H1 (cell line): ENCODE results near the gene BBIP1. TPM values are rescaled to one million over a fixed set of nuclear protein-coding genes. Genes with fewer than 3 reads are reported as not detected.

Experiments used
- CTCF ChIA-PET: fragments of 300-600 bp; sonication (Branson Sonifier 250); formaldehyde crosslinking; loops from one replicate; lab custom pipeline; 2021; ENCODE audit not compliant: partially characterized antibody; lab: Charles Lee
- POLR2A ChIA-PET: fragments of 300-600 bp; sonication (Branson Sonifier 250); formaldehyde crosslinking; loops from one replicate; lab custom pipeline; 2021; ENCODE audit warnings: inconsistent platforms; ENCODE audit not compliant: partially characterized antibody; lab: Charles Lee
- DNase-seq, 2 experiments: peaks; one replicate each; pipeline versions ENCODE4 v3.0.0 to v3.0.0-alpha.2; 2010 to 2022; ENCODE audit warnings: low spot score in 2 of 2, low read depth in 1 of 2, mixed read lengths in 1 of 2
- FAIRE-seq: peaks from 2 replicates; lab custom pipeline; 2011; peaks lifted over from hg19 to GRCh38; lab: Jason Lieb, UNC
- H2AFZ ChIP-seq: 2 replicates; pipeline ENCODE4 v1.8.1; 2012; ENCODE audit warnings: low read length, inconsistent platforms
- H2AK5ac ChIP-seq: 2 replicates; pipeline ENCODE4 v1.6.1; 2013; ENCODE audit warnings: low read depth, low read length
- H2BK120ac ChIP-seq: replicated peaks from 2 replicates; pipeline ENCODE3; 2013; ENCODE audit warnings: low read depth, low read length, inconsistent platforms
- H2BK12ac ChIP-seq: 2 replicates; pipeline ENCODE4 v1.6.1; 2013; ENCODE audit warnings: low read depth, low read length
- H2BK15ac ChIP-seq: 2 replicates; pipeline ENCODE4 v1.6.1; 2013; ENCODE audit warnings: low read length
- H2BK20ac ChIP-seq: 2 replicates; pipeline ENCODE4 v1.6.1; 2013; ENCODE audit warnings: low read length
- H2BK5ac ChIP-seq: 2 replicates; pipeline ENCODE4 v1.6.1; 2013; ENCODE audit warnings: low read depth, low read length
- H3K14ac ChIP-seq: 2 replicates; pipeline ENCODE4 v1.6.1; 2013; ENCODE audit warnings: inconsistent platforms; ENCODE audit not compliant: insufficient read length
- H3K18ac ChIP-seq: 2 replicates; pipeline ENCODE4 v1.6.1; 2013; ENCODE audit warnings: low read length; ENCODE audit errors: extremely low read depth
- H3K23ac ChIP-seq: 2 replicates; pipeline ENCODE4 v1.6.1; 2013; ENCODE audit warnings: inconsistent platforms; ENCODE audit not compliant: insufficient read length
- H3K23me2 ChIP-seq: 2 replicates; pipeline ENCODE4 v1.6.1; 2013; ENCODE audit warnings: low read depth, low read length
- H3K27ac ChIP-seq: 2 replicates; pipeline ENCODE4 v1.6.1; 2011; ENCODE audit warnings: low read depth, low read length, inconsistent platforms
- H3K27me3 ChIP-seq, 4 experiments: replicated peaks in 1 of 4; 1 replicate in 1 of 4; 2 replicates in 3 of 4; pipeline versions ENCODE4 v1.6.1 to v1.8.1; 2011 to 2013; ENCODE audit warnings: low read length in 3 of 4, mild to moderate bottlenecking in 3 of 4, inconsistent platforms in 2 of 4, mixed read lengths in 2 of 4, moderate library complexity in 1 of 4; ENCODE audit not compliant: control insufficient read depth in 3 of 4, insufficient read depth in 3 of 4; ENCODE audit errors: extremely low read depth in 1 of 4
- H3K36me3 ChIP-seq, 4 experiments: 2 replicates each; pipeline versions ENCODE4 v1.6.1 to v1.8.1; 2011 to 2013; ENCODE audit warnings: mild to moderate bottlenecking in 4 of 4, low read length in 3 of 4, moderate library complexity in 2 of 4, control low read depth in 1 of 4, inconsistent platforms in 1 of 4; ENCODE audit not compliant: insufficient read depth in 4 of 4, control insufficient read depth in 2 of 4
- H3K4ac ChIP-seq: replicated peaks from 2 replicates; pipeline ENCODE3; 2013; ENCODE audit warnings: low read length, low read depth, mixed read lengths, inconsistent platforms; ENCODE audit not compliant: insufficient read length
- H3K4me1 ChIP-seq, 4 experiments: replicated peaks in 1 of 4; 1 replicate in 1 of 4; 2 replicates in 3 of 4; pipeline versions ENCODE4 v1.6.1 to v1.8.1; 2011 to 2013; ENCODE audit warnings: low read length in 3 of 4, inconsistent platforms in 2 of 4, mixed read lengths in 1 of 4; ENCODE audit not compliant: insufficient read depth in 4 of 4, control insufficient read depth in 3 of 4
- H3K4me2 ChIP-seq, 2 experiments: 2 replicates each; pipeline versions ENCODE4 v1.6.1 to v1.8.1; 2011 to 2013; ENCODE audit warnings: low read depth in 2 of 2, low read length in 2 of 2, control low read depth in 1 of 2, inconsistent platforms in 1 of 2, mild to moderate bottlenecking in 1 of 2; ENCODE audit not compliant: insufficient read depth in 1 of 2
- H3K4me3 ChIP-seq, 4 experiments: fragments of 200-600, 300-600 bp in 1 of 4; sonication (generic), shearing (Covaris generic), sonication (Bioruptor Twin) in 1 of 4; 2 replicates each; pipeline versions ENCODE4 v1.5.1 to v1.8.1; 2011 to 2016; ENCODE audit warnings: low read length in 4 of 4, low read depth in 3 of 4, control low read depth in 2 of 4, inconsistent platforms in 2 of 4, mild to moderate bottlenecking in 2 of 4, mixed read lengths in 1 of 4, moderate library complexity in 1 of 4; ENCODE audit not compliant: insufficient read depth in 2 of 4; ENCODE audit errors: extremely low read depth in 1 of 4
- H3K56ac ChIP-seq: replicated peaks from 2 replicates; pipeline ENCODE3; 2013; ENCODE audit warnings: low read depth, mild to moderate bottlenecking, mixed read lengths, low read length, inconsistent platforms; ENCODE audit not compliant: insufficient read length
- H3K79me1 ChIP-seq: 2 replicates; pipeline ENCODE4 v1.6.1; 2013; ENCODE audit warnings: low read depth, low read length, control low read depth
- H3K79me2 ChIP-seq, 2 experiments: 2 replicates each; pipeline versions ENCODE4 v1.6.1 to v1.8.1; 2012 to 2013; ENCODE audit warnings: low read length in 2 of 2, mild to moderate bottlenecking in 2 of 2, inconsistent platforms in 1 of 2; ENCODE audit not compliant: insufficient read depth in 2 of 2, control insufficient read depth in 1 of 2
- H3K9ac ChIP-seq, 4 experiments: replicated peaks in 1 of 4; 1 replicate in 1 of 4; 2 replicates in 3 of 4; pipeline versions ENCODE4 v1.6.1 to v1.8.1; 2011 to 2013; ENCODE audit warnings: low read depth in 3 of 4, low read length in 3 of 4, control low read depth in 2 of 4, mild to moderate bottlenecking in 2 of 4, moderate library complexity in 2 of 4, inconsistent platforms in 1 of 4; ENCODE audit errors: extremely low read depth in 1 of 4
- H3K9me3 ChIP-seq, 2 experiments: 2 replicates each; pipeline versions ENCODE4 v1.6.1 to v1.8.1; 2012 to 2013; ENCODE audit warnings: mild to moderate bottlenecking in 2 of 2, moderate library complexity in 2 of 2, control low read depth in 1 of 2, inconsistent platforms in 1 of 2, low read depth in 1 of 2, low read length in 1 of 2, mixed read lengths in 1 of 2; ENCODE audit not compliant: insufficient read depth in 2 of 2
- H4K20me1 ChIP-seq, 2 experiments: replicated peaks in 1 of 2; 2 replicates each; pipeline versions ENCODE3 to v1.8.1; 2011 to 2013; ENCODE audit warnings: inconsistent platforms in 2 of 2, low read length in 2 of 2, mild to moderate bottlenecking in 1 of 2; ENCODE audit not compliant: insufficient read depth in 2 of 2, control insufficient read depth in 1 of 2
- H4K5ac ChIP-seq: 2 replicates; pipeline ENCODE4 v1.6.1; 2013; ENCODE audit warnings: low read length, low read depth, mixed read lengths, inconsistent platforms; ENCODE audit not compliant: insufficient read length
- H4K8ac ChIP-seq: 2 replicates; pipeline ENCODE4 v1.8.0; 2013; ENCODE audit warnings: mild to moderate bottlenecking, moderate library complexity, low read length, inconsistent platforms; ENCODE audit not compliant: insufficient read depth; ENCODE audit errors: extremely low read depth
- H4K91ac ChIP-seq: replicated peaks from 2 replicates; pipeline ENCODE3; 2013; ENCODE audit warnings: low read length, mixed read lengths, inconsistent platforms; ENCODE audit not compliant: insufficient read length
- CHD1 ChIP-seq: IDR thresholded peaks from 2 replicates; pipeline ENCODE4 v1.6.1; 2012; ENCODE audit warnings: low read depth, low read length, improper control_type of control experiment
- RXRA ChIP-seq: IDR thresholded peaks from 2 replicates; pipeline ENCODE4 v1.6.1; 2011; ENCODE audit warnings: low read depth, mild to moderate bottlenecking, low read length, moderate library complexity; ENCODE audit not compliant: insufficient read depth
- YY1 ChIP-seq: IDR thresholded peaks from 2 replicates; pipeline ENCODE4 v1.6.1; 2011; ENCODE audit warnings: low read depth, mild to moderate bottlenecking, low read length
- polyA plus RNA-seq, 7 experiments: library from polyadenylated mRNA; depleted of rRNA in 3 of 7; stranded (reverse) in 5 of 7; unstranded in 2 of 7; fragments of >200 nt in 5 of 7; fragments of 200-250 nt in 2 of 7; gene quantifications; 1 replicate in 5 of 7; 2 replicates in 1 of 7; 4 replicates in 1 of 7; pipeline versions ENCODE4 v1.2.1 to v1.2.3, GENCODE V29; 2011 to 2013; ENCODE audit warnings: missing spikeins in 2 of 7, mixed read lengths in 2 of 7
- total RNA-seq: library from RNA; stranded (reverse); fragmentation: NEBNext Ultra II Directional; extraction: Animal tissue kit (Norgen Biotek cat#: 25700); gene quantifications from 2 replicates; pipeline ENCODE4 v1.2.1, GENCODE V29; 2021

BBIP1 gene
- total and polyA plus RNA-seq, 2 of the 8 experiments (the other 6 are each of a cell fraction or from before 2014, with no cell fraction given): 8.8 to 19.6 TPM

- Histone ChIP-seq H4K5ac (no peak overlapping the region), H4K8ac (no peak overlapping the region), H2BK120ac (no peak overlapping the region), H3K14ac (no peak overlapping the region), H2BK20ac (no peak overlapping the region), H3K27ac (no peak overlapping the region), H2BK5ac (no peak overlapping the region), H3K23ac (no peak overlapping the region), H3K27me3 (no peaks in the 10 kb centered on the region), H3K4me2 (no peak overlapping the region), H4K20me1 (no peaks in the 10 kb centered on the region), H3K9ac (no peak overlapping the region), H4K91ac (no peak overlapping the region), H3K23me2 (no peaks in the 10 kb centered on the region; the same call in 1 of the 2 replicates), H2AK5ac (no peak overlapping the region)
- no peak for FAIRE-seq
- POLR2A ChIA-PET: no interaction called here
- TF ChIP-seq YY1 (no peak), CHD1 (no peak), RXRA (no peak)
- TF ChIP-seq, all 59 proteins: peak for 0
- no peaks in the 10 kb centered on the region for H3K79me1 ChIP-seq
- H3K79me2 ChIP-seq: no peaks in the 10 kb centered on the region
- no peak overlapping the region for H3K18ac ChIP-seq
- no peaks in the 10 kb centered on the region for H3K9me3 ChIP-seq
- no peak overlapping the region for H2BK12ac ChIP-seq
- no peak overlapping the region for H3K56ac ChIP-seq
- H2AFZ ChIP-seq: no peak overlapping the region
- H2BK15ac ChIP-seq: no peak overlapping the region
- peaks cover 0 to 4% (median 0%) of the 10 kb centered on the region in 4 experiments; a peak in 2 of 7 replicates for H3K4me1 ChIP-seq
- no peaks in the 10 kb centered on the region; a peak in 2 of 8 replicates for H3K36me3 ChIP-seq
- H3K4ac ChIP-seq: no peak overlapping the region
- CTCF ChIA-PET: no interaction called here
- no peak for DNase-seq
- H3K4me3 ChIP-seq: no peak overlapping the region
These were observed 55.6 kb downstream of the BBIP1 start for GRCh38 chr10:110863361-110863760.
